Adipocyte (in vitro differentiated cells): ENCODE results near the gene C11orf54.
A peak's percentile ranks its signal among the peaks of the same experiment; 100 is the strongest.
"Not testable (repeated sequence)": the region's sequence is repeated elsewhere in the genome, so short reads cannot be mapped to it uniquely, and the experiment has no call there.

Experiments
- DNase-seq: peaks from one replicate; pipeline ENCODE4 v3.0.0-alpha.2; 2015; ENCODE audit warnings: low read depth
- H3K27me3 ChIP-seq: replicated peaks from 2 replicates; pipeline ENCODE4 v1.7.0; 2013; ENCODE audit warnings: mild to moderate bottlenecking, low read length, moderate library complexity; ENCODE audit not compliant: control insufficient read depth, insufficient read depth
- H3K36me3 ChIP-seq: 2 replicates; pipeline ENCODE4 v1.7.0; 2013; ENCODE audit warnings: low read length, mild to moderate bottlenecking, moderate library complexity; ENCODE audit not compliant: control insufficient read depth, insufficient read depth, severe bottlenecking
- H3K4me1 ChIP-seq: 2 replicates; pipeline ENCODE4 v1.7.0; 2013; ENCODE audit warnings: mild to moderate bottlenecking, low read length, moderate library complexity; ENCODE audit not compliant: control insufficient read depth, insufficient read depth
- H3K4me3 ChIP-seq: 2 replicates; pipeline ENCODE4 v1.7.0; 2013; ENCODE audit warnings: mild to moderate bottlenecking, low read length, moderate library complexity
- H3K9ac ChIP-seq: 2 replicates; pipeline ENCODE4 v1.7.0; 2013; ENCODE audit warnings: mild to moderate bottlenecking, low read length, moderate library complexity
- H3K9me3 ChIP-seq: 2 replicates; pipeline ENCODE4 v1.7.0; 2013; ENCODE audit warnings: mild to moderate bottlenecking, low read length, moderate library complexity; ENCODE audit not compliant: control insufficient read depth

The C11orf54 gene

GRCh38 chr11:93772123-93772522 is 30.7 kb downstream of the C11orf54 start:
- peaks cover under 1% of the 10 kb centered on the region for H3K4me1 ChIP-seq
- no peaks in the 10 kb centered on the region for H3K36me3 ChIP-seq
- H3K4me3 ChIP-seq: no peak overlapping the region
- H3K9ac ChIP-seq: no peak overlapping the region
- no peaks in the 10 kb centered on the region for H3K9me3 ChIP-seq
- DNase-seq: no peak
- H3K27me3 ChIP-seq: no peaks in the 10 kb centered on the region

GRCh38 chr11:93773045-93773477 is 31.6 kb downstream of the C11orf54 start:
- no peak overlapping the region for H3K9ac ChIP-seq
- H3K4me3 ChIP-seq: no peak overlapping the region
- DNase-seq: no peak
- no peaks in the 10 kb centered on the region for H3K4me1 ChIP-seq
- H3K9me3 ChIP-seq: no peaks in the 10 kb centered on the region
- no peaks in the 10 kb centered on the region for H3K36me3 ChIP-seq
- no peaks in the 10 kb centered on the region for H3K27me3 ChIP-seq

DNA sequence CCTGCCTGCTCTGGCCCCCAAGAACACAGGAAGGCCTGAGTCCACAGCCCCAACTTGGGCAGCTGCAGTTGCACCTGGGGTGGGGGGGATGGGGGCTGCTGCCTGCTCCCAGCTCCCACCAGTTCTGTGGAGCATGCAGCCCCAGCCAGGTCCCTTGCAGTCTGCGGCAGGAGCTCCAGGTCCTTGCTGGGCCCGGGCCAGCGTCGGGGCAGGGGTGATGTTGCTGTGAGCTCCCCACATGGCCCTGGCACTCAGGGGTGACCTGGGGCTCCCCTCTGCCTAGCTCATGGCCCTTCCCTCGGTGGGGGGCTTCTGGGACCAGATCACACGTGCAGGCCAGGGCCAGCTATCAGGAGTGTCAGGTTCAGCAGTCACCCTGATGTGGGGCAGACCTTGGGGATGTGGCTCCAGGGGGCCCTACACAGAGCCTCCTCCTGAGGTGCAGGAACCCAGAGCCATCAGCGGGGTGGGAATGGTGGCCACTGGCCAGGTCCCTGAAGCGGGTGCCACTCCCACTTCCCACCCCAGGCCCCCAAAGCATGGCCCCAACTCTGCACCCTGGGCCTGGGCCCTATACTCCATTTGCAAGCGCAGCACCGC is 32.2 kb downstream of the C11orf54 start:
- no peak for DNase-seq
- Histone ChIP-seq H3K27me3 (no peaks in the 10 kb centered on the region), H3K4me1 (no peaks in the 10 kb centered on the region), H3K9me3 (no peaks in the 10 kb centered on the region), H3K4me3 (no peak overlapping the region), H3K36me3 (no peaks in the 10 kb centered on the region), H3K9ac (no peak overlapping the region)

DNA sequence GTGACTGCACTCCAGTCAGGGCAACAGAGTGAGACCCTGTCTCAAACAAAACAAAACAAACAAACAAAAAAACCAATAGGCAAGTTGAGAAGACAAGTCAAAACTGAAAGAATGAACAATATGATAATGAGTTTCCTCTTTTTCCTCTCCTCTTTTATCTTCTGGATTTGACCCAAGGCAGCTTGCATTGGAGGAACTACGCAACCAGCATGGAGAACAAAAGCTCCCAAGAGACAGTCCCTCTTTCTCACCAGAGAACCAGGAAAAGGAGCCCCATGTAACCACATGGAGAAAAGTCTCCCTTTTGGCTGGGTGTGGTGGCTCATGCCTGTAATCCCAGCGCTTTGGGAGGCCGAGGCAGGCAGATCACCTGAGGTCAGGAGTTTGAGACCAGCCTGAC is 33.1 kb downstream of the C11orf54 start:
- not testable (repeated sequence) for H3K9ac ChIP-seq, DNase-seq, H3K36me3 ChIP-seq, H3K4me1 ChIP-seq, H3K4me3 ChIP-seq, H3K27me3 ChIP-seq, H3K9me3 ChIP-seq

DNA sequence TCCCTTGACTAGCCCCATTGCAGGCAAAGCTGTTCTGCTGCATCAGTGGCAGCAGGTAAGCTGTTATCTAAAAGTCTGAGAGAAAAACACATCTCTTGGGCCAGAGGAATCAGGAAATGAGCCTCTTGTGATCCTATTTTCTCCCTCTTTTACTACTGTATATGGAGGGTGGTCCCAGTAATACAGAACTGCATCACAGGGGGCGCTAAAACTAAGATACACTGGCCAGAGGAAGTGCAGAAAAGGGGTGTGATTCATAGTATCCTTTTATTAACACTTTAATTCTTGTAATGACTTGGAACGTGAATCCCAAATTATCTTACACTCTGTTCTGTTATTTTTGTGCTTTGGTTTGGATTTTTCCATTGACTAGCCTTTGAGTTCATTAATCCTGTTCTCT is 33.8 kb downstream of the C11orf54 start:
- Histone ChIP-seq H3K36me3 (no peaks in the 10 kb centered on the region), H3K27me3 (no peaks in the 10 kb centered on the region), H3K9me3 (no peaks in the 10 kb centered on the region), H3K4me1 (no peaks in the 10 kb centered on the region), H3K9ac (no peak overlapping the region), H3K4me3 (no peak overlapping the region)
- DNase-seq: no peak

- peaks cover 7% of the 10 kb centered on the region for H3K36me3 ChIP-seq
- H3K4me1 ChIP-seq: peaks cover 26% of the 10 kb centered on the region
- H3K9ac ChIP-seq: peak overlapping the region; percentile 99
- no peaks in the 10 kb centered on the region for H3K9me3 ChIP-seq
- no peaks in the 10 kb centered on the region for H3K27me3 ChIP-seq
- H3K4me3 ChIP-seq: peak overlapping the region; percentile 87
- DNase-seq: no peak
These were observed 41.9 kb downstream of the C11orf54 start for GRCh38 chr11:93783362-93783761.

DNA sequence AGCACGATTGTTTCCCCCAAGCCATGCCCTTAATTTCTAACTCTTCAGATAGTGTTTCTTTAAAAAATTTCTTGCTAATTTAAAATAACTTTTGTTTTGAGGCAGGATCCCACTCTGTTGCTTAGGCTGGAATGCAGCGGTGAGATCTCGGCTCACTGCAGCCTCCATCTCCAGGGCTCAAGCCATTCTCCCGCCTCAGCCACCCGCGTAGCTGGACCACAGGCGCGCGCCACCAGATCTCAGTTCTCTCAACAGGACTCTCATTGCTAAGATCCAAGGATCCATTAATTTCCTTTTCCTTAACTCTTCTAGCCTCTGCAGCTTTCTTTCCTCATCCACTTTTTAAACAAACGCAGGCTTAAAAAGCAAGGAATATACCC is 42.3 kb downstream of the C11orf54 start:
- peaks cover 26% of the 10 kb centered on the region for H3K4me1 ChIP-seq
- peak overlapping the region; percentile 99 for H3K9ac ChIP-seq
- H3K27me3 ChIP-seq: no peaks in the 10 kb centered on the region
- DNase-seq: no peak
- peak overlapping the region; percentile 87 for H3K4me3 ChIP-seq
- no peaks in the 10 kb centered on the region for H3K9me3 ChIP-seq
- H3K36me3 ChIP-seq: peaks cover 10% of the 10 kb centered on the region

DNA sequence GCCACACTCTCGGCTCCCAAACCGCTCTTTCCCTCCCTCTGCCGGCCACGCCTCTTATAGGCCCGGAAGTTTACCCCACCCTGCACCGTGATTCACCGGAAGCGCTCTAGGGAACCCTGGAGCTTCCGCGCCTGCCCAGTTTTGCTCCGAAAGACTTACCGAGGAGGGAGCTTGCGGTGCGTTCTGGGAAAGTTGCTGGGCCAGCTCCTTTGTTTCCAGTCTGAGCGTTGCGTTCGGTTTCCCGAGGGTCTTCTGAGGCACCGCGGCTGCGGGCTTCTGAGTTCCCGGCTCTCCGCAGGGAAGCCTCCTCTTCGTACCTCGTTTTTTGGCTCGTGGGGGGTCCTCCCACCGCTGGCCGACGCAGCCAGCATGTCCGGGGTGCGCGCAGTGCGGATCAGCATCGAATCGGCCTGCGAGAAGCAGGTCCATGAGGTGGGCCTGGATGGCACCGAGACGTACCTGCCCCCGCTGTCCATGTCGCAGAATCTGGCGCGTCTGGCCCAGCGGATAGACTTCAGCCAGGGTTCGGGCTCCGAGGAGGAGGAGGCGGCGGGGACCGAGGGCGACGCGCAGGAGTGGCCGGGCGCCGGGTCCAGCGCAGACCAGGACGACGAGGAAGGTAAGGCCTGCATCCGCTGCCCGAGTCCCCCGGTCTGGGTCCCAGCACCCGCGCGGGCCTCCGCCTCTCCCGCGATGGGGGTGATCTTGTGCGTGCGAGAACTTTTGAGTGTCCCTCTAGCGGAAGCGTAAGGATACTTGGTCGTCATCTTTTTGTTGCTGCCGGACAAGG is 42.9 kb downstream of the C11orf54 start, which contains the start of gene MED17:
Gene MED17 (plus strand): TSS at position 138 of the 790 bp plus-strand sequence. CDS start 232 bp downstream, at position 370.
- Histone ChIP-seq H3K4me3 (peak within 1 kb of the TSS; percentile 87), H3K27me3 (no peaks in the 10 kb centered on the region), H3K9me3 (no peaks in the 10 kb centered on the region), H3K36me3 (peaks cover 16% of the 10 kb centered on the region), H3K9ac (peak within 1 kb of the TSS; percentile 99), H3K4me1 (peaks cover 26% of the 10 kb centered on the region)
- peak; percentile 98 for DNase-seq

DNA sequence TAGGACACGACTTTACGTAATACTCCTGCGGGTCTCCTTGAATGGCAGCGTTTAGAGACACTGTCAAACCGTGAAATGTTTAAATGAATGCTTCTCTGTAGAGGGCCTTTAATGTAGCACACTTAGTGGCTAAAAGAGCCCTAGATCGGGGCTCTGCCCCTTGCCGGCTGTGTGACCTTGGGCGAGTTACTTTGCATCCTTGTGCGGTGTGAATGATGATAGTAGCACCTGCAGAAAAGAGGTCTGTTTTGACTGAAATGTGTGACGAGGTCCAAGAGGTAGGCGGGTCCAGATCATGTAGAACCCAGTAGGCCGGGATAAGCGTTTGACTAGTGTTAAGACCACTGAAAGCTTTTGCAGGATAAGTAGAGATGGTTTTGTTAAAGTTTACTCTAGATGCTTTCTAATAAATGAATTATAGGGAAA is 43.5 kb downstream of the C11orf54 start:
- peak overlapping the region; percentile 99 for H3K9ac ChIP-seq
- peak overlapping the region; percentile 87 for H3K4me3 ChIP-seq
- H3K27me3 ChIP-seq: no peaks in the 10 kb centered on the region
- H3K9me3 ChIP-seq: no peaks in the 10 kb centered on the region
- no peak for DNase-seq
- H3K4me1 ChIP-seq: peaks cover 26% of the 10 kb centered on the region
- H3K36me3 ChIP-seq: peaks cover 22% of the 10 kb centered on the region

DNA sequence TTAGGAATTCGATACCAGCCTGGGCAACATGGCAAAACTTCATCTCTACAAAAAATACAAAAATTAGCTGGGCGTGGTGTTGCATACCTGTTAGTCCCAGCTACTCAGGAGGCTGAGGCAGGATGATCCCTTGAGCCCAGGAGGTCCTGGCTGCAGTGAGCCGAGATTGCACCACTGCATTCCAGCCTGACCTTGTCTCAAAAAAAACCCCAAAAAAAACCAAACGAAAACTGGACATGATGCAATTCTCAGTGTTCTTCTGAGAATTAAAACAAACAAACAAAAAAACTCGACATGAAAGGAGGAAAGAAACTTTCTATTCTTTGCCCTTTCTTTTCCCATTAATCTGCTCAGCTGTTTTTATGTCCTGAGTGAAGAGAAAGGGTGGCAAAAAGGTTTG is 50.0 kb downstream of the C11orf54 start:
- Histone ChIP-seq H3K36me3 (peaks cover 87% of the 10 kb centered on the region), H3K9me3 (no peaks in the 10 kb centered on the region), H3K4me3 (no peak overlapping the region), H3K27me3 (no peaks in the 10 kb centered on the region), H3K9ac (no peak overlapping the region), H3K4me1 (peaks cover 12% of the 10 kb centered on the region)
- DNase-seq: peak; percentile 78

DNA sequence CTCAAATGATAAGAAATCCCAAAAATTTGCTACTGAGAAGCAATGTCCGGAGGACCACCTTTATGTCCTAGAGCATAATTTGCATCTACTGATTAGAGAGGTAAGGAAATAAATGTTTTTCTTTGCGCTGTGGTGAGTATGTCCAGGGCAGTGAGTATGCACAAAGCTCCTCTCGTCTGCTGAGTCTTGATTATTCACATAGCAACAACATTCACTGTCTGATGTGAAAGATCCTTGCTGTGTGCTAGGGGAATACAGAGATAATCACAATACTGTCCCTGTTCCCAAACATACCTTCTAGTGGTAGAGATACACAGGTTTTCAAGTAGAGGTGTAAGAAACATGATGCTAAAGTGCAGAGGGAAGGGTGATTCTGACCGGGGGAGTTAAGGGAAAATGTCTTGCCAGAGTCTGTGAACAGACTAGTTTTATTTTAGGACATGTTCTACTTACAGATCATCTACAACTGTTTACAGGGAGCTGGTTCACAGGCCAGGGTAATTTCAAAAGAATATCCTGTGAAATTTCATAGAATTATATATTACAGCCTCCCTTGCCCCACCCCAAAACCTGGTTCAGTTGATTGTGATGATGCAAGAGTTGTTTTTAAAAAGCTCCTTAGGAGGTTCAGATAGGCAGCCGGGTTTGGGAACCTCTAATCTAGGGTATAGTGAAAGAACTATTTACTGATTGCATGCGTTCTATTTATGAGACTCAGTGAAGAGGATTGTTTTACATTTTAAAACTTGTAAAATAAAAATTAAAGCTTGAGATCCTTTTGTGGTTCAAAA is 55.2 kb downstream of the C11orf54 start:
- DNase-seq: peak; percentile 12
- H3K4me1 ChIP-seq: peaks cover 3% of the 10 kb centered on the region
- no peaks in the 10 kb centered on the region for H3K9me3 ChIP-seq
- H3K27me3 ChIP-seq: no peaks in the 10 kb centered on the region
- H3K4me3 ChIP-seq: no peak overlapping the region
- H3K9ac ChIP-seq: no peak overlapping the region
- peaks cover 92% of the 10 kb centered on the region for H3K36me3 ChIP-seq
